Activated gamma-delta T cell treated with Interleukin-2 at 50 U/mL for 16 hours (primary cell): ENCODE data around the gene GOSR2.
"Not testable (repeated sequence)": the region's sequence is repeated elsewhere in the genome, so short reads cannot be mapped to it uniquely, and the experiment has no call there.

Source experiments
- DNase-seq: peaks from one replicate; pipeline ENCODE4 v3.0.0-alpha.2; 2020

Gene GOSR2

GRCh38 chr17:46968224-46968834 lies 45.4 kb downstream of the GOSR2 start:
- DNase-seq, result no peak

- DNase-seq, result no peak
These were observed 45.9 kb downstream of the GOSR2 start for GRCh38 chr17:46968896-46969295.

GRCh38 chr17:46971647-46972300 lies 48.8 kb downstream of the GOSR2 start:
- DNase-seq, result no peak

- DNase-seq, result no peak
These were observed 49.4 kb downstream of the GOSR2 start for GRCh38 chr17:46972346-46972745.

- DNase-seq, result no peak
These were observed 51.1 kb downstream of the GOSR2 start for GRCh38 chr17:46974086-46974485.

GRCh38 chr17:46975287-46975686 lies 52.3 kb downstream of the GOSR2 start:
- DNase-seq, result no peak

GRCh38 chr17:46976626-46977270 lies 53.8 kb downstream of the GOSR2 start:
- no peak for DNase-seq

GRCh38 chr17:46977348-46977747 lies 54.4 kb downstream of the GOSR2 start:
- DNase-seq, result no peak

GRCh38 chr17:46977750-46978488 lies 55.0 kb downstream of the GOSR2 start:
- no peak for DNase-seq

- no peak for DNase-seq
These were observed 55.7 kb downstream of the GOSR2 start for GRCh38 chr17:46978489-46979146.

- DNase-seq, result no peak
These were observed 56.3 kb downstream of the GOSR2 start, which contains the start of gene RPRML for GRCh38 chr17:46979147-46979863. TSS of gene RPRML (minus strand) at chr17:46979253. CDS start at chr17:46979007, 246 bp downstream.

GRCh38 chr17:46982577-46982976 lies 59.6 kb downstream of the GOSR2 start:
- DNase-seq, result no peak

GRCh38 chr17:46983782-46984181 lies 60.8 kb downstream of the GOSR2 start:
- no peak for DNase-seq

GRCh38 chr17:46984341-46984740 lies 61.4 kb downstream of the GOSR2 start:
- no peak for DNase-seq

- no peak for DNase-seq
These were observed 61.9 kb downstream of the GOSR2 start for GRCh38 chr17:46984892-46985291.

GRCh38 chr17:46986366-46986765 lies 63.4 kb downstream of the GOSR2 start:
- no peak for DNase-seq

GRCh38 chr17:46987927-46988326 lies 65.0 kb downstream of the GOSR2 start:
- DNase-seq, result not testable (repeated sequence)

GRCh38 chr17:46989637-46990431 lies 66.9 kb downstream of the GOSR2 start:
- DNase-seq, result no peak

- DNase-seq, result no peak
These were observed 68.7 kb downstream of the GOSR2 start for GRCh38 chr17:46991617-46992016.
